Parathyroid adenoma (tissue), 2 donors: ENCODE data around the gene ARHGAP42.

Experiments
- H2AFZ ChIP-seq: fragments of 300-600 bp; sonication (generic); one replicate; pipeline ENCODE4 v1.7.0; 2017; ENCODE audit warnings: antibody characterized with exemption, mild to moderate bottlenecking
- H3K27ac ChIP-seq: fragments of 300-600 bp; sonication (generic); one replicate; pipeline ENCODE4 v1.7.0; 2017
- H3K27me3 ChIP-seq: fragments of 300-600 bp; sonication (generic); one replicate; pipeline ENCODE4 v1.7.0; 2017; ENCODE audit warnings: low read length; ENCODE audit not compliant: control insufficient read depth, insufficient read depth
- H3K36me3 ChIP-seq: fragments of 300-600 bp; sonication (generic); one replicate; pipeline ENCODE4 v1.7.0; 2017; ENCODE audit warnings: low read length; ENCODE audit not compliant: control insufficient read depth, insufficient read depth
- H3K4me1 ChIP-seq: fragments of 300-600 bp; sonication (generic); one replicate; pipeline ENCODE4 v1.7.0; 2017; ENCODE audit warnings: control low read depth
- H3K4me2 ChIP-seq: fragments of 300-600 bp; sonication (generic); one replicate; pipeline ENCODE4 v1.7.0; 2017; ENCODE audit warnings: low read length
- H3K4me3 ChIP-seq: fragments of 300-600 bp; sonication (generic); one replicate; pipeline ENCODE4 v1.7.0; 2017; ENCODE audit warnings: low read depth, low read length
- H3K79me2 ChIP-seq: fragments of 300-600 bp; sonication (generic); one replicate; pipeline ENCODE4 v1.7.0; 2017; ENCODE audit warnings: control low read depth
- H3K9ac ChIP-seq: fragments of 300-600 bp; sonication (generic); one replicate; pipeline ENCODE4 v1.7.0; 2017; ENCODE audit warnings: mild to moderate bottlenecking
- H3K9me3 ChIP-seq: fragments of 300-600 bp; sonication (generic); one replicate; pipeline ENCODE4 v1.7.0; 2017; ENCODE audit warnings: low read length; ENCODE audit not compliant: control insufficient read depth
- CTCF ChIP-seq: fragments of 300-600 bp; sonication (generic); IDR thresholded peaks from one replicate; pipeline ENCODE4 v1.7.0; 2017; ENCODE audit warnings: antibody characterized with exemption, mild to moderate bottlenecking
- donor health status: primary hyperparathyroidism.

Gene ARHGAP42

GRCh38 chr11:100785148-100785983 is 98.3 kb downstream of the ARHGAP42 start:
- Histone ChIP-seq H3K4me2 (no peak overlapping the region), H3K9me3 (no peaks in the 10 kb centered on the region), H2AFZ (no peak overlapping the region), H3K27ac (no peak overlapping the region), H3K4me3 (no peak overlapping the region), H3K4me1 (no peaks in the 10 kb centered on the region), H3K9ac (no peak overlapping the region), H3K27me3 (no peaks in the 10 kb centered on the region), H3K36me3 (no peaks in the 10 kb centered on the region), H3K79me2 (no peaks in the 10 kb centered on the region)
- TF ChIP-seq CTCF, result no peak

GRCh38 chr11:100788561-100789295 is 101.6 kb downstream of the ARHGAP42 start:
- Histone ChIP-seq H3K4me3 (no peak overlapping the region), H2AFZ (no peak overlapping the region), H3K9me3 (no peaks in the 10 kb centered on the region), H3K27me3 (no peaks in the 10 kb centered on the region), H3K9ac (no peak overlapping the region), H3K79me2 (no peaks in the 10 kb centered on the region), H3K27ac (peak overlapping the region; percentile 27), H3K36me3 (no peaks in the 10 kb centered on the region), H3K4me1 (no peaks in the 10 kb centered on the region), H3K4me2 (no peak overlapping the region)
- TF ChIP-seq CTCF, result no peak

- Histone ChIP-seq H3K4me1 (no peaks in the 10 kb centered on the region), H3K4me2 (no peak overlapping the region), H3K27ac (peak overlapping the region; percentile 27), H2AFZ (peak overlapping the region; percentile 57), H3K4me3 (no peak overlapping the region), H3K27me3 (no peaks in the 10 kb centered on the region), H3K79me2 (no peaks in the 10 kb centered on the region), H3K9ac (no peak overlapping the region), H3K36me3 (no peaks in the 10 kb centered on the region), H3K9me3 (no peaks in the 10 kb centered on the region)
- TF ChIP-seq CTCF, result no peak
Observed at GRCh38 chr11:100789500-100789899, 102.4 kb downstream of the ARHGAP42 start.

- Histone ChIP-seq H3K79me2 (no peaks in the 10 kb centered on the region), H3K27ac (no peak overlapping the region), H3K4me1 (no peaks in the 10 kb centered on the region), H3K4me3 (no peak overlapping the region), H3K27me3 (no peaks in the 10 kb centered on the region), H3K36me3 (no peaks in the 10 kb centered on the region), H3K9me3 (no peaks in the 10 kb centered on the region), H3K9ac (no peak overlapping the region), H3K4me2 (no peak overlapping the region), H2AFZ (no peak overlapping the region)
- TF ChIP-seq CTCF, result no peak
Observed at GRCh38 chr11:100790073-100790472, 103.0 kb downstream of the ARHGAP42 start.
